Measurements from ENCODE around the gene COL6A1. TPM values are rescaled to one million over a fixed set of nuclear protein-coding genes. Genes with fewer than 3 reads are reported as not detected.

Gene COL6A1
- total and polyA plus RNA-seq, 2 of the 4 experiments (the other 2 are of a cell fraction), result 173 to 1,578 TPM

DNA sequence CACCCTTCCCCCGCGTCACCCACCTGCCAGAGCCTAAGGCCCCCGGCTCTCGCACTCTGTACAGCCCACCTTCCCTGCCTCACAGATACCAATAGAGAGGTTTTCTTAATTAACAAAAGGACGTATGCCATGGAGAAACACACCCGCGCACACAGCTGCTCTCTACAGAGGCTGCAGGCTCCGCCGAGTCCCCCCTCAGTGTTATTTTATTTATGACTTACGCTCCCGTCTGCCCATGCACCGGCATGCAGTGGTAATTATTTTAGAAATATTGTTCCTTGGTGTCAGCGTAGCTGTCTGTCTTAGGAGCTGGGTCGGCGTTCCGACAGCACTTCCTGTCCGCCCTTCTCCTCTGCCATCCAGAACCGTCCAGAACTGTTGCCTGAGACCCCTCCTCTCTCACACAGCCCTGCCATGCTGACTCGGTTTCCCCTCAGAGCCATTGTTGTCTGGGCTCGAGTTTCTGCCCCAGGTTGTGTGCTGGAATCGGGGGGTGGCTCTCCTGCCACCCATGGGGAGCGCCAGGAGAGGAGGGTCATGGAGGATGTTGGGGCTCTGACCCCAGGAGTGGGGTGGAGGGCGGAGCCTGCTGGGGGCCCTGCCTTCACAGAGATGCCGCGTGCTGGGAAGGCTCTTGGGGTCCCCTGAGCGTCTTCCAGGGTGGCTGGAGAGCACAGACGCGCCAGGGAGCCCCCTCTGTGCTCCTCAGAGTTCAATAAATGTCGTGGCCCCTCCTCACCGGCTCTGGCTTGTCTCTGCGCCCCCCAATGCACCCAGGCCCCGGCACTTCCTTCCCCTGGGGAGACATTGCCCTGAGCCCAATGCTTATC, 39.6 kb upstream of the COL6A1 start:
- in situ Hi-C loops (cut with MboI; ENCODE audit: low sequenced_read_pairs), result no loop called here
- H4K8ac ChIP-seq (ENCODE audit: low read depth in 2 of 2, low read length in 2 of 2), result no peak overlapping the region
- no peak overlapping the region for H3K4ac ChIP-seq (ENCODE audit: low read depth, low read length)
- no peak overlapping the region for H4K5ac ChIP-seq (ENCODE audit: low read depth, low read length)
- POLR2A ChIA-PET (ENCODE audit: unreplicated experiment), result no interaction called here
- ATAC-seq (ENCODE audit: low read depth), result no peak
- no peak overlapping the region for H3K9ac ChIP-seq (ENCODE audit: low read depth, low read length)
- DNase-seq, result no peak
- WGBS, 2 experiments (ENCODE audit: extremely low coverage in 2 of 2, insufficient read length in 1 of 2), result 82% methylated on average over 15 of the region's 32 CpGs; no CpG with 5 or more reads in 1 of the 2 experiments
- no peak overlapping the region for H4K91ac ChIP-seq (ENCODE audit: insufficient read depth, low read depth, low read length)
- no peak overlapping the region for H2AK5ac ChIP-seq (ENCODE audit: low read depth, low read length)
- intact Hi-C loops (cut with micrococcal nuclease), result no loop called here
- no peaks in the 10 kb centered on the region for H3K9me1 ChIP-seq (ENCODE audit: insufficient read depth, low read length)
- H3K36me3 ChIP-seq (ENCODE audit: control insufficient read depth, insufficient read depth, low read length), result no peaks in the 10 kb centered on the region
- H3K23ac ChIP-seq (ENCODE audit: low read depth, low read length), result no peak overlapping the region
- H2BK20ac ChIP-seq (ENCODE audit: low read depth, low read length), result no peak overlapping the region
- H2AK9ac ChIP-seq (replicated peaks; ENCODE audit: low read depth, low read length, poor library complexity), result no peak overlapping the region
- no peak overlapping the region for H3K4me2 ChIP-seq (ENCODE audit: low read depth, low read length)
- dilution Hi-C loops (cut with HindIII; ENCODE audit: low sequenced_read_pairs, unreplicated experiment), result no loop called here
- H3K56ac ChIP-seq (ENCODE audit: extremely low read depth, insufficient read depth, low read length), result no peak overlapping the region
- no peak overlapping the region for H3K14ac ChIP-seq (replicated peaks; ENCODE audit: low read depth, low read length)
- peaks cover 4% of the 10 kb centered on the region; the same call in 1 of the 2 replicates for H3K9me3 ChIP-seq (ENCODE audit: control insufficient read depth, insufficient read depth, low read length)
- BruUV-seq (replicated peaks), result no TSS peak
- no peaks in the 10 kb centered on the region for H3K79me1 ChIP-seq (ENCODE audit: low read depth in 1 of 2, low read length in 2 of 2)
- H3K18ac ChIP-seq (ENCODE audit: low read depth, low read length), result no peak overlapping the region
- no peak overlapping the region for H2BK120ac ChIP-seq (ENCODE audit: low read depth, low read length)
- no peak overlapping the region for H2AFZ ChIP-seq (replicated peaks; ENCODE audit: low read length, poor library complexity)
- CTCF ChIA-PET, result no interaction called here
- no peak overlapping the region for H3K27ac ChIP-seq (ENCODE audit: insufficient read depth, low read length)
- H2BK5ac ChIP-seq (ENCODE audit: low read depth, low read length, poor library complexity, severe bottlenecking), result no peak overlapping the region
- H4K20me1 ChIP-seq (ENCODE audit: insufficient read depth, low read length), result no peaks in the 10 kb centered on the region
- H2BK15ac ChIP-seq (ENCODE audit: low read depth, low read length), result no peak overlapping the region
- H3K27me3 ChIP-seq (ENCODE audit: control insufficient read depth, insufficient read depth, low read length), result no peaks in the 10 kb centered on the region; the same call in 1 of the 2 replicates
- no peaks in the 10 kb centered on the region for H3K4me1 ChIP-seq (ENCODE audit: control insufficient read depth, insufficient read depth, low read length)
- H3K4me3 ChIP-seq (ENCODE audit: insufficient read depth, low read depth, low read length), result no peak overlapping the region
- TF ChIP-seq POLR2A (IDR thresholded peaks at IDR 0.05; ENCODE audit: low read depth, low read length) (no peak), RAD21 (IDR thresholded peaks at IDR 0.05; ENCODE audit: low read length) (no peak), CEBPB (IDR thresholded peaks at IDR 0.05; ENCODE audit: low read depth, low read length) (no peak), RCOR1 (IDR thresholded peaks at IDR 0.05; ENCODE audit: insufficient replicate concordance, low read length) (no peak), FOS (IDR thresholded peaks at IDR 0.05; ENCODE audit: low read depth, low read length) (no peak), RFX5 (IDR thresholded peaks at IDR 0.05; ENCODE audit: low read depth, low read length) (no peak), NFE2L2 (IDR thresholded peaks at IDR 0.05; ENCODE audit: low read depth, low read length) (no peak), SMC3 (IDR thresholded peaks at IDR 0.05; ENCODE audit: low read depth, low read length) (no peak), MAFK (IDR thresholded peaks at IDR 0.05; ENCODE audit: low read depth, low read length) (no peak), MXI1 (IDR thresholded peaks at IDR 0.05; ENCODE audit: borderline replicate concordance, low read depth, low read length) (no peak), BHLHE40 (IDR thresholded peaks at IDR 0.05; ENCODE audit: low read depth, low read length) (no peak), CHD1 (IDR thresholded peaks at IDR 0.05; ENCODE audit: low read depth, low read length) (no peak)
- TF ChIP-seq, protein P1, sequence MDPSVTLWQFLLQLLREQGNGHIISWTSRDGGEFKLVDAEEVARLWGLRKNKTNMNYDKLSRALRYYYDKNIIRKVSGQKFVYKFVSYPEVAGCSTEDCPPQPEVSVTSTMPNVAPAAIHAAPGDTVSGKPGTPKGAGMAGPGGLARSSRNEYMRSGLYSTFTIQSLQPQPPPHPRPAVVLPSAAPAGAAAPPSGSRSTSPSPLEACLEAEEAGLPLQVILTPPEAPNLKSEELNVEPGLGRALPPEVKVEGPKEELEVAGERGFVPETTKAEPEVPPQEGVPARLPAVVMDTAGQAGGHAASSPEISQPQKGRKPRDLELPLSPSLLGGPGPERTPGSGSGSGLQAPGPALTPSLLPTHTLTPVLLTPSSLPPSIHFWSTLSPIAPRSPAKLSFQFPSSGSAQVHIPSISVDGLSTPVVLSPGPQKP (IDR thresholded peaks at IDR 0.05; ENCODE audit: borderline replicate concordance, low read depth, low read length), result no peak
- TF ChIP-seq, protein P2, sequence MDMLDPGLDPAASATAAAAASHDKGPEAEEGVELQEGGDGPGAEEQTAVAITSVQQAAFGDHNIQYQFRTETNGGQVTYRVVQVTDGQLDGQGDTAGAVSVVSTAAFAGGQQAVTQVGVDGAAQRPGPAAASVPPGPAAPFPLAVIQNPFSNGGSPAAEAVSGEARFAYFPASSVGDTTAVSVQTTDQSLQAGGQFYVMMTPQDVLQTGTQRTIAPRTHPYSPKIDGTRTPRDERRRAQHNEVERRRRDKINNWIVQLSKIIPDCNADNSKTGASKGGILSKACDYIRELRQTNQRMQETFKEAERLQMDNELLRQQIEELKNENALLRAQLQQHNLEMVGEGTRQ (IDR thresholded peaks at IDR 0.05; ENCODE audit: low read depth, low read length), result no peak
- TF ChIP-seq, protein P3, sequence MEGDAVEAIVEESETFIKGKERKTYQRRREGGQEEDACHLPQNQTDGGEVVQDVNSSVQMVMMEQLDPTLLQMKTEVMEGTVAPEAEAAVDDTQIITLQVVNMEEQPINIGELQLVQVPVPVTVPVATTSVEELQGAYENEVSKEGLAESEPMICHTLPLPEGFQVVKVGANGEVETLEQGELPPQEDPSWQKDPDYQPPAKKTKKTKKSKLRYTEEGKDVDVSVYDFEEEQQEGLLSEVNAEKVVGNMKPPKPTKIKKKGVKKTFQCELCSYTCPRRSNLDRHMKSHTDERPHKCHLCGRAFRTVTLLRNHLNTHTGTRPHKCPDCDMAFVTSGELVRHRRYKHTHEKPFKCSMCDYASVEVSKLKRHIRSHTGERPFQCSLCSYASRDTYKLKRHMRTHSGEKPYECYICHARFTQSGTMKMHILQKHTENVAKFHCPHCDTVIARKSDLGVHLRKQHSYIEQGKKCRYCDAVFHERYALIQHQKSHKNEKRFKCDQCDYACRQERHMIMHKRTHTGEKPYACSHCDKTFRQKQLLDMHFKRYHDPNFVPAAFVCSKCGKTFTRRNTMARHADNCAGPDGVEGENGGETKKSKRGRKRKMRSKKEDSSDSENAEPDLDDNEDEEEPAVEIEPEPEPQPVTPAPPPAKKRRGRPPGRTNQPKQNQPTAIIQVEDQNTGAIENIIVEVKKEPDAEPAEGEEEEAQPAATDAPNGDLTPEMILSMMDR (conservative IDR thresholded peaks at IDR 0.05; ENCODE audit: low read depth, low read length), result no peak

All from IMR-90 (cell line).